Measurements from ENCODE around the gene UPK3B.
"Not testable (repeated sequence)": the region's sequence is repeated elsewhere in the genome, so short reads cannot be mapped to it uniquely, and the experiment has no call there.

- not testable (repeated sequence) for TF ChIP-seq CTCF (conservative IDR thresholded peaks at IDR 0.05; ENCODE audit: low read length); EZH2phosphoT487 (IDR thresholded peaks at IDR 0.05; ENCODE audit: borderline replicate concordance, low read depth, low read length)
These were observed 45.4 kb upstream of the UPK3B start for GRCh38 chr7:76464959-76465358.

All from OCI-LY7 (cell line).